ENCODE data around the gene SNRNP48. TPM values are rescaled to one million over a fixed set of nuclear protein-coding genes. Genes with fewer than 3 reads are reported as not detected.

SNRNP48 gene
- total and polyA plus RNA-seq, 2 donors (not counting 3 experiments of a cell fraction or from before 2014, with no cell fraction given), result 4.2 to 13.2 TPM

DNA sequence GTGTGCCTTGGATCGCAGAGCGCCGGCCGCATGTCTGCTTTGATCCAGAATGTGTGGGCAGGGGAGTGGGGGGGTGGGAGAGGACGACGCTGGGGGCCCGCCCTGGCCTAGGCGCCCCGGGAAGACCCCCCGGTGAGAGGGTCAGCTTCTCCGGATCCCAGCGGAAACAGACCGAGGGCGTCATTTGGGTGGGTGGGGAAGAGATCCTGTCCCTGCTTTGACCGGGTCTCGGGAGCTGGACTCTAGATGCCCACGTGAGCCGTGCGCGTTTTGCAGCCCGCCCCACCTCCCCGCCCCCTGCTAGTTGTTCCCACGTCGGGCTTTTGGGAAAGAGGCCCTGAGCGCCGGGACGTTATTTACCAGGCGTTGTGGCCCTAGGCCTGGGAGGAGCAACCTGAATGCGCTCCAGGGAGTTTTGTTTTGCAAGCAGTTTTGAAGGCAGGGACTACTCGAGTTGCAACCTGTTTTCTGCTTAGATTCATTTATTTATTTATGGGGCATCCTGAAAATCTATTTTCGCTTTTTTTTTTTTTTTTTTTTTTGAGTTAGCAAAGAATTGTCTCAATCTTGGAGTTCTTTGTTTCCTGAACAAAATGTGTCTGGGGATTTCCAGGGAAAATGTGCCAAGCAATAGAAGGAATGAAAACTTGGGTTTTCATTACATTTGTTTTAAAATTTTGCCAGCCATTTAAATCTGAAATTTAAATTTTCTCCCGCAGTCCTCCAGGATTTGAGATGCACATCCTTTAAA, 46.9 kb upstream of the SNRNP48 start:
- no peak overlapping the region for H3K9ac ChIP-seq (replicated peaks; ENCODE audit: extremely low read depth, insufficient read depth, low read length)
- dilution Hi-C loops (cut with MboI; ENCODE audit: extremely low pct_ligation_motif_present, low sequenced_read_pairs), result no loop called here
- H3K36me3 ChIP-seq (ENCODE audit: control insufficient read depth in 2 of 2, extremely low read depth in 1 of 2, insufficient read depth in 2 of 2, low read length in 2 of 2), result no peaks in the 10 kb centered on the region
- H2AFZ ChIP-seq (ENCODE audit: low read depth, low read length), result peak overlapping the region; percentile 82
- no peaks in the 10 kb centered on the region for H3K79me2 ChIP-seq (ENCODE audit: control insufficient read depth, insufficient read depth, low read length)
- FAIRE-seq (no peak), DNase-seq (ENCODE audit: low read depth, low spot score) (no peak)
- ChIA-PET CTCF (no interaction called here), POLR2A (no interaction called here)
- TF ChIP-seq, protein P1, sequence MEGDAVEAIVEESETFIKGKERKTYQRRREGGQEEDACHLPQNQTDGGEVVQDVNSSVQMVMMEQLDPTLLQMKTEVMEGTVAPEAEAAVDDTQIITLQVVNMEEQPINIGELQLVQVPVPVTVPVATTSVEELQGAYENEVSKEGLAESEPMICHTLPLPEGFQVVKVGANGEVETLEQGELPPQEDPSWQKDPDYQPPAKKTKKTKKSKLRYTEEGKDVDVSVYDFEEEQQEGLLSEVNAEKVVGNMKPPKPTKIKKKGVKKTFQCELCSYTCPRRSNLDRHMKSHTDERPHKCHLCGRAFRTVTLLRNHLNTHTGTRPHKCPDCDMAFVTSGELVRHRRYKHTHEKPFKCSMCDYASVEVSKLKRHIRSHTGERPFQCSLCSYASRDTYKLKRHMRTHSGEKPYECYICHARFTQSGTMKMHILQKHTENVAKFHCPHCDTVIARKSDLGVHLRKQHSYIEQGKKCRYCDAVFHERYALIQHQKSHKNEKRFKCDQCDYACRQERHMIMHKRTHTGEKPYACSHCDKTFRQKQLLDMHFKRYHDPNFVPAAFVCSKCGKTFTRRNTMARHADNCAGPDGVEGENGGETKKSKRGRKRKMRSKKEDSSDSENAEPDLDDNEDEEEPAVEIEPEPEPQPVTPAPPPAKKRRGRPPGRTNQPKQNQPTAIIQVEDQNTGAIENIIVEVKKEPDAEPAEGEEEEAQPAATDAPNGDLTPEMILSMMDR (IDR thresholded peaks at IDR 0.05; ENCODE audit: extremely low read depth in 1 of 2, insufficient read depth in 1 of 2, low read depth in 1 of 2, low read length in 2 of 2), result no peak
- TF ChIP-seq FOS (IDR thresholded peaks at IDR 0.05; ENCODE audit: borderline replicate concordance, insufficient read depth, low read length) (no peak), POLR2AphosphoS5 (IDR thresholded peaks at IDR 0.05; ENCODE audit: insufficient read depth, low read depth, low read length) (no peak), GATA2 (IDR thresholded peaks at IDR 0.05; ENCODE audit: insufficient read depth, insufficient read length, low read depth, low read length) (no peak), MYC (IDR thresholded peaks at IDR 0.05; ENCODE audit: low read depth, low read length) (no peak), JUN (IDR thresholded peaks at IDR 0.05; ENCODE audit: borderline replicate concordance, insufficient read depth, insufficient read length, low read depth) (no peak), POLR2A (IDR thresholded peaks at IDR 0.05; ENCODE audit: low read depth, low read length) (no peak), EZH2 (IDR thresholded peaks at IDR 0.05; ENCODE audit: borderline replicate concordance, low read depth, low read length, severe bottlenecking) (no peak)
- TF ChIP-seq, protein P2, sequence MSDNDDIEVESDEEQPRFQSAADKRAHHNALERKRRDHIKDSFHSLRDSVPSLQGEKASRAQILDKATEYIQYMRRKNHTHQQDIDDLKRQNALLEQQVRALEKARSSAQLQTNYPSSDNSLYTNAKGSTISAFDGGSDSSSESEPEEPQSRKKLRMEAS (IDR thresholded peaks at IDR 0.05; ENCODE audit: insufficient read depth, insufficient read length), result no peak
- H3K9me3 ChIP-seq (replicated peaks; ENCODE audit: control insufficient read depth, insufficient read depth, low read length), result no peaks in the 10 kb centered on the region
- peaks cover 43 to 80% of the 10 kb centered on the region in 2 experiments for H3K27me3 ChIP-seq (ENCODE audit: control insufficient read depth in 2 of 2, insufficient read depth in 2 of 2, low read length in 2 of 2)
- H4K20me1 ChIP-seq (replicated peaks; ENCODE audit: control insufficient read depth, extremely low read depth, insufficient read depth, low read length), result no peaks in the 10 kb centered on the region
- no peaks in the 10 kb centered on the region for H3K9me1 ChIP-seq (replicated peaks; ENCODE audit: control insufficient read depth, extremely low read depth, insufficient read depth, low read length)
- no TSS peak for BruUV-seq (replicated peaks)
- peaks cover 10% of the 10 kb centered on the region for H3K4me1 ChIP-seq (ENCODE audit: control insufficient read depth, extremely low read depth, insufficient read depth, low read length)
- no peak overlapping the region for H3K27ac ChIP-seq (ENCODE audit: insufficient read depth, low read depth, low read length)
- peak overlapping the region; percentile 68 for H3K4me2 ChIP-seq (ENCODE audit: insufficient read depth, low read length)
- peak overlapping the region; percentile 34 to 47 (median 37) for H3K4me3 ChIP-seq (replicated peaks in 1 of 3; ENCODE audit: insufficient read depth in 1 of 3, low read depth in 1 of 3, low read length in 3 of 3)
- intact Hi-C loops (cut with micrococcal nuclease), result no loop called here

Data from endothelial cell of umbilical vein (primary cell).